ENCODE measurements around the gene TPSAB1.

The TPSAB1 gene

DNA sequence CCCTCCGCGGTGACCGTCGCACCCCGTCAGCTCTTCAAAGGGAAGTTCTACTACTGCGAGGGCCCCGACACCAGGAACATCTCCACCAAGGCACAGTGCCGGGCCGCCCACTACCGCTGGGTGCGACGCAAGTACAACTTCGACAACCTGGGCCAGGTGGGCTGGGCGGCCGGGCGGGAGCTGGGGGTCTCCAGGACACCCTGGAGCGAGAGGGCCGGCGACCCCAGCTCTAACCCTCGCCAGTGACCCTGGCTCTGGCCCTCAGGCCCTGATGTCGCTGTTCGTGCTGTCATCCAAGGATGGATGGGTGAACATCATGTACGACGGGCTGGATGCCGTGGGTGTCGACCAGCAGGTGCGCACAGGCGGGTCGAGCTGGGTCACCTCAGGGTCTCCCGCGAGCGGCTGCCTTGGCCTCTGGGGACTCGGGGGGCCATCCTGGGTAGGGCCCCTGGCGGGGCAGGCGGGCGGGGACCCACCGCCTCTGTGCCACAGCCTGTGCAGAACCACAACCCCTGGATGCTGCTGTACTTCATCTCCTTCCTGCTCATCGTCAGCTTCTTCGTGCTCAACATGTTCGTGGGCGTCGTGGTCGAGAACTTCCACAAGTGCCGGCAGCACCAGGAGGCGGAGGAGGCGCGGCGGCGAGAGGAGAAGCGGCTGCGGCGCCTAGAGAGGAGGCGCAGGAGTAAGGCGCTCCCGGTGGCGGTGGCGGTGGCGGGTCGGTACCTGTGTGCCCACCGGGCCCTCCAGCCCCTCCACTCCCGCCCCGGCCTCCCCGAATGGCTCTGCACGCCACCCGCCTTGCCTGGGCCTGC, 28.8 kb upstream of the TPSAB1 start:
- H3K27ac ChIP-seq (ENCODE audit: low read depth, low read length), result no peak overlapping the region
- H3K4me3 ChIP-seq (ENCODE audit: low read depth, low read length), result no peak overlapping the region
- no peaks in the 10 kb centered on the region for H3K27me3 ChIP-seq (ENCODE audit: insufficient read depth, low read length)
- no peaks in the 10 kb centered on the region for H3K79me2 ChIP-seq (ENCODE audit: control insufficient read depth, insufficient read depth, low read length, unreplicated experiment)
- no peak overlapping the region for H2AFZ ChIP-seq (ENCODE audit: low read length, unreplicated experiment)
- H3K4me1 ChIP-seq (ENCODE audit: control insufficient read depth, insufficient read depth, low read length, unreplicated experiment), result no peaks in the 10 kb centered on the region
- no peaks in the 10 kb centered on the region for H3K36me3 ChIP-seq (ENCODE audit: insufficient read depth, low read length)

DNA sequence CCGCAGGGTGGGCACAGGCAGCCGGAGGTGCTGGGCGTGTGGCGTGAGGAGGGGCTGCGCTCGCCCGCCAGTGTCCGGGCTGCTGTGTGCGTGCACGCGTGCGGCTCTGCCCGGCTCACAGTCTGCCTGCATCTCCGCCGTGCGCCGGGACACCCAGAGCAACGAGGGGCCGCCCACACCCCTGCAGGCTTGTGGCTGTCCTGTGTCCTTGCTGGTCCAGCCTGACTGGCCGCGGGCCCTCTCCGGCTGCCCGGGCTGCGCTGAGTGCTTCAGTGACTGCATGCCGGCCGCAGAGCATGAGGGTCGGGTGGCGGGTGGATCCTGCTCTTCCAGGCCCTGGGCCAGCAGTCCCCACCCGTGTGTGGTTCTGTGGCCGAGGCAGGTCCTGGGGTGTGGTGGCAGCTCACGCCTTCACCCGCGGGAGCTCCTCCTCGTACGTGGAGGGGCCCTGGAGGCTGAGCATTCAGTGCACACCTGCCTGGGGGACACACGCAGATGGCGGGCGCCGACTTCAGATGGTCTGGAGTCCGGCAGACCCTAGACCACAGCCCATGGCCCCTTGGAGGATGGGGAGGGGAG, 27.8 kb upstream of the TPSAB1 start:
- Histone ChIP-seq H2AFZ (ENCODE audit: low read length, unreplicated experiment) (no peak overlapping the region), H3K27me3 (ENCODE audit: insufficient read depth, low read length) (no peaks in the 10 kb centered on the region), H3K4me1 (ENCODE audit: control insufficient read depth, insufficient read depth, low read length, unreplicated experiment) (no peaks in the 10 kb centered on the region), H3K79me2 (ENCODE audit: control insufficient read depth, insufficient read depth, low read length, unreplicated experiment) (no peaks in the 10 kb centered on the region), H3K27ac (ENCODE audit: low read depth, low read length) (no peak overlapping the region), H3K4me3 (ENCODE audit: low read depth, low read length) (no peak overlapping the region), H3K36me3 (ENCODE audit: insufficient read depth, low read length) (no peaks in the 10 kb centered on the region)

GRCh38 chr16:1213231-1213630, 27.3 kb upstream of the TPSAB1 start:
- Histone ChIP-seq H3K27ac (ENCODE audit: low read depth, low read length) (no peak overlapping the region), H3K27me3 (ENCODE audit: insufficient read depth, low read length) (no peaks in the 10 kb centered on the region), H3K4me1 (ENCODE audit: control insufficient read depth, insufficient read depth, low read length, unreplicated experiment) (no peaks in the 10 kb centered on the region), H3K79me2 (ENCODE audit: control insufficient read depth, insufficient read depth, low read length, unreplicated experiment) (no peaks in the 10 kb centered on the region), H3K36me3 (ENCODE audit: insufficient read depth, low read length) (no peaks in the 10 kb centered on the region), H2AFZ (ENCODE audit: low read length, unreplicated experiment) (no peak overlapping the region), H3K4me3 (ENCODE audit: low read depth, low read length) (no peak overlapping the region)

- H3K27me3 ChIP-seq (ENCODE audit: insufficient read depth, low read length), result no peaks in the 10 kb centered on the region
- no peak overlapping the region for H3K27ac ChIP-seq (ENCODE audit: low read depth, low read length)
- H3K79me2 ChIP-seq (ENCODE audit: control insufficient read depth, insufficient read depth, low read length, unreplicated experiment), result no peaks in the 10 kb centered on the region
- H2AFZ ChIP-seq (ENCODE audit: low read length, unreplicated experiment), result no peak overlapping the region
- no peaks in the 10 kb centered on the region for H3K4me1 ChIP-seq (ENCODE audit: control insufficient read depth, insufficient read depth, low read length, unreplicated experiment)
- H3K4me3 ChIP-seq (ENCODE audit: low read depth, low read length), result no peak overlapping the region
- no peaks in the 10 kb centered on the region for H3K36me3 ChIP-seq (ENCODE audit: insufficient read depth, low read length)
These were observed 26.6 kb upstream of the TPSAB1 start for GRCh38 chr16:1213796-1214372.

GRCh38 chr16:1214719-1215118, 25.8 kb upstream of the TPSAB1 start:
- no peaks in the 10 kb centered on the region for H3K27me3 ChIP-seq (ENCODE audit: insufficient read depth, low read length)
- no peaks in the 10 kb centered on the region for H3K79me2 ChIP-seq (ENCODE audit: control insufficient read depth, insufficient read depth, low read length, unreplicated experiment)
- no peak overlapping the region for H2AFZ ChIP-seq (ENCODE audit: low read length, unreplicated experiment)
- H3K4me1 ChIP-seq (ENCODE audit: control insufficient read depth, insufficient read depth, low read length, unreplicated experiment), result no peaks in the 10 kb centered on the region
- H3K27ac ChIP-seq (ENCODE audit: low read depth, low read length), result no peak overlapping the region
- no peak overlapping the region for H3K4me3 ChIP-seq (ENCODE audit: low read depth, low read length)
- no peaks in the 10 kb centered on the region for H3K36me3 ChIP-seq (ENCODE audit: insufficient read depth, low read length)

DNA sequence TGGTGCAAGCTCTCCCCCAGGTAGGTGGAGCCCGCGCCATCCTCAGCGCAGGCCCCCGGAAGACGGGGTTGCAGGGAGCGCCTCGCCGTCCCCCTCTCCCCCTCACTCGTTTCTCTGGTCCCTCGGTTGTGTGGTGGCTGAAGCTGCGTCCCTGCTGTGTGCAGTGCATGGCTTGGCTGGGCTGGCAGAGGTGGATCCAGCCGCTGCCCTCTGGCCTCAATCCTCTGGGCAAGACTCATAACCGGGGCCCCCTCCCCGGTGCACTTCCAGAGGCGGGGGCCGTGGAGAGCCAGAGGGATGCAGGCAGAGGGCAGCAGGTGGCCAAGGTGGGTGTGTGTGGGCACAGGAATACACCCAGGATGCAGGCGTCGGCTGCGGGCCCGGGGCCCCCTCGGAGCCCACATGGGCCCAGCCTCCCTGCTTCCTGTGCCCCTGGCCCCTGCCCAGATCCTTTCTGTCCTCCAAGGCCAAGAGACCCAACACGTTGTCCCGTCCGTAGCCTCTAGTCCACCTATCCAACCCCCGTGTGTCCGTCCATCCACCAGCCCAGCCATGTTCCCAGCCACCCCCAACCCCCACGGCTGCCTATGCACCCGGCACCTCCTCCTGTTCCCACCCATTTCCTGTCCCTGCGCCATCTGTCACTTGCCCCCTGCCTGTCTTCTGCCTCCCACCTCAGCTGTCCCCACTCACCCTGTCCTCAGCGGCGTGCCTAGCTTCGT, 24.8 kb upstream of the TPSAB1 start:
- no peaks in the 10 kb centered on the region for H3K36me3 ChIP-seq (ENCODE audit: insufficient read depth, low read length)
- H2AFZ ChIP-seq (ENCODE audit: low read length, unreplicated experiment), result no peak overlapping the region
- no peaks in the 10 kb centered on the region for H3K79me2 ChIP-seq (ENCODE audit: control insufficient read depth, insufficient read depth, low read length, unreplicated experiment)
- H3K4me3 ChIP-seq (ENCODE audit: low read depth, low read length), result no peak overlapping the region
- H3K4me1 ChIP-seq (ENCODE audit: control insufficient read depth, insufficient read depth, low read length, unreplicated experiment), result no peaks in the 10 kb centered on the region
- H3K27me3 ChIP-seq (ENCODE audit: insufficient read depth, low read length), result no peaks in the 10 kb centered on the region
- H3K27ac ChIP-seq (ENCODE audit: low read depth, low read length), result no peak overlapping the region

GRCh38 chr16:1216296-1216619, 24.2 kb upstream of the TPSAB1 start:
- Histone ChIP-seq H3K27ac (ENCODE audit: low read depth, low read length) (no peak overlapping the region), H3K79me2 (ENCODE audit: control insufficient read depth, insufficient read depth, low read length, unreplicated experiment) (no peaks in the 10 kb centered on the region), H3K27me3 (ENCODE audit: insufficient read depth, low read length) (no peaks in the 10 kb centered on the region), H2AFZ (ENCODE audit: low read length, unreplicated experiment) (no peak overlapping the region), H3K36me3 (ENCODE audit: insufficient read depth, low read length) (no peaks in the 10 kb centered on the region), H3K4me3 (ENCODE audit: low read depth, low read length) (no peak overlapping the region), H3K4me1 (ENCODE audit: control insufficient read depth, insufficient read depth, low read length, unreplicated experiment) (no peaks in the 10 kb centered on the region)

DNA sequence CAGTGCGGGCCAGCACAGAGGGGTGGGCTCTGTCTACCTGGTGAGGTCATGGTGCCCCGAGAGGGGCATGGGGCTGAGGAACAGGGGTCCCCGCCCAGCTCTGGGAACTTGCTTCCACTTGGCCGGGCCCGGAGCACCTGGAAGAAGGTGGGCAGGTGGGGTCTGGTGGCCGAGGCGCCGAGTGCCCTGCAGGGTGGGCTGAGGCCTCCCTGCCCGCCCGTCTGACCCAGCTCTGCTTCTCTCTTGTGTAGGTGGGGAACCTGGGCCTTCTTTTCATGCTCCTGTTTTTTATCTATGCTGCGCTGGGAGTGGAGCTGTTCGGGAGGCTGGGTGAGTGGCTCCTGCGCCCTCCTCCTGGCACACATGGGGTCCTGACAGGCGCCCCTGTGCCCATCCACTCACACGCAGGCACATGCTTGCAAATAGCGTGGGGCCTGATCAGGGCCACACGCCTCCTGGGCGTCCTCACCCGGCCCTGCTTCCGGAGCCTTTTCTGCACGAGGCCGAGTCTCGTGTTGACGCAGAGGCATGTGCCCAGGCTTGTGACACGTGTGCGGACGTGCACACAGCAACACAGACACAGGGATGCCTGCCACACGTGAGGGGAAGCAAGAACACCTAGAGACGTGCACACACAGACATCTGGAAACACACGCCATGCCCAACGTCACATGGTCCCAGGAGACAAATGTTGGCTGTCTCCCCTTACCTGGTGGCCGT, 23.7 kb upstream of the TPSAB1 start:
- H2AFZ ChIP-seq (ENCODE audit: low read length, unreplicated experiment), result no peak overlapping the region
- H3K27me3 ChIP-seq (ENCODE audit: insufficient read depth, low read length), result no peaks in the 10 kb centered on the region
- H3K79me2 ChIP-seq (ENCODE audit: control insufficient read depth, insufficient read depth, low read length, unreplicated experiment), result no peaks in the 10 kb centered on the region
- H3K4me3 ChIP-seq (ENCODE audit: low read depth, low read length), result no peak overlapping the region
- H3K36me3 ChIP-seq (ENCODE audit: insufficient read depth, low read length), result no peaks in the 10 kb centered on the region
- H3K27ac ChIP-seq (ENCODE audit: low read depth, low read length), result no peak overlapping the region
- no peaks in the 10 kb centered on the region for H3K4me1 ChIP-seq (ENCODE audit: control insufficient read depth, insufficient read depth, low read length, unreplicated experiment)

GRCh38 chr16:1217526-1217925, 23.0 kb upstream of the TPSAB1 start:
- Histone ChIP-seq H3K36me3 (ENCODE audit: insufficient read depth, low read length) (no peaks in the 10 kb centered on the region), H3K79me2 (ENCODE audit: control insufficient read depth, insufficient read depth, low read length, unreplicated experiment) (no peaks in the 10 kb centered on the region), H3K4me3 (ENCODE audit: low read depth, low read length) (no peak overlapping the region), H3K27me3 (ENCODE audit: insufficient read depth, low read length) (no peaks in the 10 kb centered on the region), H3K27ac (ENCODE audit: low read depth, low read length) (no peak overlapping the region), H2AFZ (ENCODE audit: low read length, unreplicated experiment) (no peak overlapping the region), H3K4me1 (ENCODE audit: control insufficient read depth, insufficient read depth, low read length, unreplicated experiment) (no peaks in the 10 kb centered on the region)

GRCh38 chr16:1218061-1218929, 22.2 kb upstream of the TPSAB1 start:
- Histone ChIP-seq H3K4me1 (ENCODE audit: control insufficient read depth, insufficient read depth, low read length, unreplicated experiment) (no peaks in the 10 kb centered on the region), H3K27me3 (ENCODE audit: insufficient read depth, low read length) (no peaks in the 10 kb centered on the region), H3K36me3 (ENCODE audit: insufficient read depth, low read length) (no peaks in the 10 kb centered on the region), H2AFZ (ENCODE audit: low read length, unreplicated experiment) (no peak overlapping the region), H3K4me3 (ENCODE audit: low read depth, low read length) (no peak overlapping the region), H3K27ac (ENCODE audit: low read depth, low read length) (no peak overlapping the region), H3K79me2 (ENCODE audit: control insufficient read depth, insufficient read depth, low read length, unreplicated experiment) (no peaks in the 10 kb centered on the region)
